CD14-positive monocyte (primary cell): ENCODE results near the gene HMMR. TPM values are rescaled to one million over a fixed set of nuclear protein-coding genes. Genes with fewer than 3 reads are reported as not detected.

ENCODE experiments used
- DNase-seq, 3 donors: peaks; one replicate each; pipeline ENCODE4 v3.0.0-alpha.2; 2011 to 2022
- H2AFZ ChIP-seq: 2 replicates; pipeline ENCODE4 v1.6.0; 2012; ENCODE audit warnings: mild to moderate bottlenecking, low read depth, low read length, inconsistent platforms; ENCODE audit not compliant: insufficient read depth, poor library complexity, severe bottlenecking
- H3K27ac ChIP-seq, 2 donors: 1 replicate in 1 of 2; 2 replicates in 1 of 2; pipeline ENCODE4 v1.5.1; 2012 to 2013; ENCODE audit warnings: low read length in 2 of 2, control low read depth in 1 of 2, inconsistent platforms in 1 of 2, low read depth in 1 of 2, mild to moderate bottlenecking in 1 of 2
- H3K27me3 ChIP-seq, 2 donors: one replicate each; pipeline versions ENCODE4 v1.6.0 to v1.6.1; 2011 to 2013; ENCODE audit warnings: low read length in 2 of 2; ENCODE audit not compliant: control insufficient read depth in 2 of 2, insufficient read depth in 2 of 2
- H3K36me3 ChIP-seq, 2 donors: replicated peaks in 1 of 2; 1 replicate in 1 of 2; 2 replicates in 1 of 2; pipeline versions ENCODE4 v1.5.1 to v1.6.1; 2012 to 2013; ENCODE audit warnings: low read length in 2 of 2, control low read depth in 1 of 2, inconsistent platforms in 1 of 2, mild to moderate bottlenecking in 1 of 2; ENCODE audit not compliant: insufficient read depth in 2 of 2, control insufficient read depth in 1 of 2
- H3K4me1 ChIP-seq, 2 donors: 1 replicate in 1 of 2; 2 replicates in 1 of 2; pipeline versions ENCODE4 v1.5.1 to v1.6.1; 2012 to 2013; ENCODE audit warnings: low read length in 2 of 2, control low read depth in 1 of 2, inconsistent platforms in 1 of 2, mild to moderate bottlenecking in 1 of 2, moderate library complexity in 1 of 2; ENCODE audit not compliant: insufficient read depth in 2 of 2, control insufficient read depth in 1 of 2
- H3K4me2 ChIP-seq: replicated peaks from 2 replicates; pipeline ENCODE3; 2012; ENCODE audit warnings: low read length, moderate library complexity, mild to moderate bottlenecking; ENCODE audit not compliant: poor library complexity, severe bottlenecking; ENCODE audit errors: extremely low read depth
- H3K4me3 ChIP-seq, 3 experiments: fragments of 200-600 bp in 1 of 3; sonication (generic) in 1 of 3; replicated peaks in 1 of 3; 1 replicate in 2 of 3; 2 replicates in 1 of 3; pipeline ENCODE4 v1.5.1; 2011 to 2013; ENCODE audit warnings: low read length in 3 of 3, mild to moderate bottlenecking in 3 of 3, control low read depth in 2 of 3, low read depth in 2 of 3, inconsistent platforms in 1 of 3, moderate library complexity in 1 of 3
- H3K79me2 ChIP-seq: 2 replicates; pipeline ENCODE4 v1.6.0; 2012; ENCODE audit warnings: mild to moderate bottlenecking, control low read depth, inconsistent platforms, low read length, moderate library complexity; ENCODE audit not compliant: insufficient read depth
- H3K9ac ChIP-seq: 2 replicates; pipeline ENCODE4 v1.6.0; 2017; ENCODE audit warnings: low read length, mild to moderate bottlenecking; ENCODE audit not compliant: insufficient read depth, poor library complexity, severe bottlenecking
- H3K9me3 ChIP-seq, 2 donors: replicated peaks in 1 of 2; 1 replicate in 1 of 2; 2 replicates in 1 of 2; pipeline versions ENCODE4 v1.5.1 to v1.6.1; 2012 to 2013; ENCODE audit warnings: low read length in 2 of 2, control low read depth in 1 of 2; ENCODE audit not compliant: control insufficient read depth in 1 of 2, insufficient read depth in 1 of 2
- H4K20me1 ChIP-seq: 2 replicates; pipeline ENCODE4 v1.6.0; 2012; ENCODE audit warnings: mild to moderate bottlenecking, low read length, control low read depth, moderate library complexity; ENCODE audit not compliant: insufficient read depth
- H3K27ac Mint-ChIP-seq, 7 donors: one replicate each; pipeline ENCODE4 v1.8.0; 2020; ENCODE audit warnings: mild to moderate bottlenecking in 7 of 7, mixed read lengths in 7 of 7, moderate library complexity in 6 of 7, inconsistent platforms in 2 of 7
- H3K27me3 Mint-ChIP-seq, 3 donors: one replicate each; pipeline ENCODE4 v1.8.0; 2021 to 2022; ENCODE audit warnings: low read depth in 3 of 3, mild to moderate bottlenecking in 3 of 3, mixed read lengths in 3 of 3, moderate library complexity in 3 of 3, inconsistent platforms in 1 of 3
- H3K36me3 Mint-ChIP-seq, 2 donors: one replicate each; pipeline ENCODE4 v1.8.0; 2020; ENCODE audit warnings: mixed read lengths in 2 of 2, inconsistent platforms in 1 of 2, mild to moderate bottlenecking in 1 of 2
- H3K4me1 Mint-ChIP-seq: one replicate; pipeline ENCODE4 v1.8.0; 2020; ENCODE audit warnings: mild to moderate bottlenecking, mixed read lengths
- H3K4me3 Mint-ChIP-seq, 2 donors: one replicate each; pipeline ENCODE4 v1.8.0; 2020; ENCODE audit warnings: mild to moderate bottlenecking in 2 of 2, mixed read lengths in 2 of 2, moderate library complexity in 1 of 2
- H3K9me3 Mint-ChIP-seq, 7 donors: one replicate each; pipeline ENCODE4 v1.8.0; 2020 to 2022; ENCODE audit warnings: mixed read lengths in 7 of 7, mild to moderate bottlenecking in 6 of 7, moderate library complexity in 6 of 7, inconsistent platforms in 2 of 7
- WGBS: methylation state at CpG from one replicate; pipeline ENCODE4 v1.1.5; 2013; ENCODE audit warnings: missing lambda C conversion rate; ENCODE audit not compliant: insufficient coverage; 5-methylcytosine and 5-hydroxymethylcytosine counted together
- intact Hi-C, 2 donors: fragments of 100-400 bp; cut with micrococcal nuclease; formaldehyde crosslinking; loops; one replicate each; pipeline versions ENCODE4 v1.15.0 to v1.15.1; 2023
- polyA plus RNA-seq, 3 donors: library from polyadenylated mRNA; depleted of rRNA in 1 of 3; unstranded in 2 of 3; stranded (reverse) in 1 of 3; fragments of 300-500 nt in 2 of 3; fragments of >200 nt in 1 of 3; fragmentation: Illumina TruSeq in 2 of 3; gene quantifications; 1 replicate in 2 of 3; 2 replicates in 1 of 3; pipeline ENCODE4 v1.2.3, GENCODE V29; 2012 to 2021
- TF ChIP-seq, protein P1 (sequence below): fragments of 200-600 bp; IDR thresholded peaks from one replicate; pipeline ENCODE4 v1.8.0; 2022; ENCODE audit warnings: antibody characterized with exemption, mild to moderate bottlenecking

The HMMR gene
- polyA plus RNA-seq, 3 donors, result 0.29 TPM; not detected in 2

DNA sequence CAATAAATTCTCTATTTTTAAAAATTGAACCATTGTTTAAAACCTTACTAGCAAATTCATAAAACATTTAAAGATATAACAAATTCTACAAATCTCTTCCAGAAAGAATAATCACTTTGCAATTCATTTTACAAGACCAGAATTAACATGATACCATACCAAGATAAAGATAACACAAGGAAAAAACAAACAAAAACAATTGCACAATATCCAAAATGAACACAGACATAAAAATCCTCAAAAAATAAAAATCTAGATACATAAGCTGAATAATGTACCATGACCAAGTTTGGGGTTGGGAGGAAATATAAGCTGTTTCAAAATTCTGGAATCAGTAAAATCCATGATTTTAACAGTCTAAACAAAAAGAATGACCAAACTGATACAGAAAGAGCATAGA is 11.9 kb upstream of the HMMR start:
- peaks cover 64 to 78% of the 10 kb centered on the region in 2 donors for H3K36me3 Mint-ChIP-seq
- no peak overlapping the region for H3K4me2 ChIP-seq
- DNase-seq, result no peak
- H3K4me1 Mint-ChIP-seq, result no peaks in the 10 kb centered on the region
- H4K20me1 ChIP-seq, result no peaks in the 10 kb centered on the region
- no peak overlapping the region for H3K27ac ChIP-seq
- peaks cover 53 to 95% of the 10 kb centered on the region in 2 donors for H3K36me3 ChIP-seq
- H3K27me3 ChIP-seq, result no peaks in the 10 kb centered on the region
- no peaks in the 10 kb centered on the region for H3K9me3 Mint-ChIP-seq
- no peaks in the 10 kb centered on the region for H3K9me3 ChIP-seq
- TF ChIP-seq, protein P1, sequence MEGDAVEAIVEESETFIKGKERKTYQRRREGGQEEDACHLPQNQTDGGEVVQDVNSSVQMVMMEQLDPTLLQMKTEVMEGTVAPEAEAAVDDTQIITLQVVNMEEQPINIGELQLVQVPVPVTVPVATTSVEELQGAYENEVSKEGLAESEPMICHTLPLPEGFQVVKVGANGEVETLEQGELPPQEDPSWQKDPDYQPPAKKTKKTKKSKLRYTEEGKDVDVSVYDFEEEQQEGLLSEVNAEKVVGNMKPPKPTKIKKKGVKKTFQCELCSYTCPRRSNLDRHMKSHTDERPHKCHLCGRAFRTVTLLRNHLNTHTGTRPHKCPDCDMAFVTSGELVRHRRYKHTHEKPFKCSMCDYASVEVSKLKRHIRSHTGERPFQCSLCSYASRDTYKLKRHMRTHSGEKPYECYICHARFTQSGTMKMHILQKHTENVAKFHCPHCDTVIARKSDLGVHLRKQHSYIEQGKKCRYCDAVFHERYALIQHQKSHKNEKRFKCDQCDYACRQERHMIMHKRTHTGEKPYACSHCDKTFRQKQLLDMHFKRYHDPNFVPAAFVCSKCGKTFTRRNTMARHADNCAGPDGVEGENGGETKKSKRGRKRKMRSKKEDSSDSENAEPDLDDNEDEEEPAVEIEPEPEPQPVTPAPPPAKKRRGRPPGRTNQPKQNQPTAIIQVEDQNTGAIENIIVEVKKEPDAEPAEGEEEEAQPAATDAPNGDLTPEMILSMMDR, result no peak
- no peak overlapping the region for H2AFZ ChIP-seq
- intact Hi-C loops, result no loop called here
- H3K9ac ChIP-seq, result no peak overlapping the region
- H3K4me3 Mint-ChIP-seq, result no peak overlapping the region
- no peak overlapping the region for H3K4me3 ChIP-seq
- no peaks in the 10 kb centered on the region for H3K4me1 ChIP-seq
- H3K79me2 ChIP-seq, result no peaks in the 10 kb centered on the region
- no peaks in the 10 kb centered on the region for H3K27me3 Mint-ChIP-seq
- no peak overlapping the region for H3K27ac Mint-ChIP-seq

DNA sequence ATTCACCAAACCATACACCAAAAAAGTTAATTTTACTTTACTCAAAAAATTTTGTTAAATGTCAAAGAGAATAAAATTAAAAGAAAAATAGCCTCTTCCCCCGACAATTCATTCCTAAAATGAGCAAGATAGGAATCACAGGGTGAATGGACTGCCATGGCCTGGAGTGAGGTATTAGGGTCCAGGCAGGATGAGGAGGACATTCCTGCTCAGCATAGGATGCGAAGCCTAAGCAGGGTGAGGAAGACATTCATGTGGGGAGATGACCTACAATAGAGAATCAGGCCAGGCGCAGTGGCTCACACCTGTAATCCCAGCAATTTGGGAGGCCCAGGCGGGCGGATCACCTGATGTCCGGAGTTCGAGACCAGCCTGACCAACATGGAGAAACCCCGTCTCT is 8.9 kb upstream of the HMMR start:
- no peaks in the 10 kb centered on the region for H4K20me1 ChIP-seq
- H3K9ac ChIP-seq, result no peak overlapping the region
- Mint-ChIP-seq H3K9me3 (peaks cover 0 to 1% (median 0%) of the 10 kb centered on the region in 7 donors), H3K27ac (no peak overlapping the region), H3K36me3 (peaks cover 60 to 72% of the 10 kb centered on the region in 2 donors), H3K4me1 (no peaks in the 10 kb centered on the region), H3K27me3 (no peaks in the 10 kb centered on the region), H3K4me3 (no peak overlapping the region)
- no peak for DNase-seq
- H3K4me3 ChIP-seq, result no peak overlapping the region
- intact Hi-C loops, result no loop called here
- H3K27ac ChIP-seq, result no peak overlapping the region
- H3K27me3 ChIP-seq, result no peaks in the 10 kb centered on the region
- no peak overlapping the region for H3K4me2 ChIP-seq
- H3K9me3 ChIP-seq, result no peaks in the 10 kb centered on the region
- H3K36me3 ChIP-seq, result peaks cover 36 to 91% of the 10 kb centered on the region in 2 donors
- H3K4me1 ChIP-seq, result no peaks in the 10 kb centered on the region
- no peak overlapping the region for H2AFZ ChIP-seq
- 100% methylated on average over 7 of the region's 8 CpGs for WGBS
- TF ChIP-seq, protein P1, result no peak
- peaks cover 7% of the 10 kb centered on the region for H3K79me2 ChIP-seq
